Endothelial cell of coronary artery (primary cell): Measurements from ENCODE around the gene ALG6. TPM values are rescaled to one million over a fixed set of nuclear protein-coding genes. Genes with fewer than 3 reads are reported as not detected.

Experiments
- total RNA-seq: library from RNA; depleted of rRNA; stranded (reverse); fragments of >200 nt; gene quantifications from 2 replicates; pipeline ENCODE4 v1.2.3, GENCODE V29; 2014

Gene ALG6
- total RNA-seq = 12.5 and 13.7 TPM in 2 replicates

GRCh38 chr1:63367215-63368103 lies at the start of gene ALG6:
TSS of gene ALG6 (plus strand) at chr1:63367627. CDS start at chr1:63370978, 3,351 bp downstream.

GRCh38 chr1:63322114-63322943 lies 45.1 kb upstream of the ALG6 start, which contains the start of gene FOXD3:
TSS of gene FOXD3 (plus strand) at chr1:63322567. CDS start at chr1:63323059, 492 bp downstream.

Other genes starting within 250 kb of the ALG6 start
- not detected in 2 replicates for gene FOXD3, start 45.1 kb upstream of the ALG6 start, total RNA-seq
- gene ITGB3BP, start 155.6 kb downstream of the ALG6 start, total RNA-seq = 13.4 and 17.6 TPM in 2 replicates
- gene EFCAB7, start 155.9 kb downstream of the ALG6 start, total RNA-seq = 3.4 and 4.2 TPM in 2 replicates
- gene PGM1, start 225.8 kb downstream of the ALG6 start, total RNA-seq = 29.5 and 64.3 TPM in 2 replicates